ENCODE measurements around the gene PLEKHJ1. TPM values are rescaled to one million over a fixed set of nuclear protein-coding genes. Genes with fewer than 3 reads are reported as not detected.

PLEKHJ1 gene
- total and polyA plus RNA-seq, 2 of the 13 experiments (the other 11 are each of a cell fraction or from before 2014, with no cell fraction given): 70.5 to 130 TPM

- POLR2A ChIA-PET: no interaction called here
- Histone ChIP-seq H3K36me3 (replicated peaks in 1 of 2; ENCODE audit: control insufficient read depth in 1 of 2, insufficient read depth in 2 of 2, low read length in 2 of 2) (peaks cover 38 to 77% of the 10 kb centered on the region in 2 experiments), H2AFZ (ENCODE audit: low read length) (no peak overlapping the region), H3K27me3 (ENCODE audit: control insufficient read depth in 1 of 2, insufficient read depth in 2 of 2, low read length in 2 of 2) (no peaks in the 10 kb centered on the region), H3K4me3 (replicated peaks in 1 of 3; ENCODE audit: insufficient read depth in 1 of 3, low read depth in 2 of 3, low read length in 3 of 3) (no peak overlapping the region), H3K9ac (ENCODE audit: insufficient read depth, low read depth, low read length) (no peak overlapping the region), H3K79me2 (ENCODE audit: insufficient read depth, low read length) (no peaks in the 10 kb centered on the region), H4K20me1 (ENCODE audit: insufficient read depth, low read length) (no peaks in the 10 kb centered on the region), H3K4me1 (ENCODE audit: insufficient read depth, low read length) (peaks cover 12% of the 10 kb centered on the region), H3K4me2 (ENCODE audit: low read depth, low read length) (no peak overlapping the region), H3K27ac (ENCODE audit: extremely low read length, insufficient read depth, low read length) (no peak overlapping the region), H3K9me3 (ENCODE audit: low read length) (no peaks in the 10 kb centered on the region)
- ATAC-seq (no peak), FAIRE-seq (no peak), DNase-seq (ENCODE audit: low spot score) (no peak)
- CTCF ChIA-PET (ENCODE audit: low intra/inter-chr PET ratio, low total read pairs): no interaction called here
- no peak for TF ChIP-seq HDAC6 (IDR thresholded peaks at IDR 0.05; ENCODE audit: low read depth, low read length)
- peak; percentile 77 for TF ChIP-seq AGO2 (optimal IDR thresholded peaks at IDR 0.05; ENCODE audit: low read depth, low read length)
- in situ Hi-C loops (cut with HindIII; ENCODE audit: extremely low pct_ligation_motif_present, low pct_unique_long_range_greater_than_20kb) (no loop called here), intact Hi-C loops (cut with micrococcal nuclease; ENCODE audit: unreplicated experiment) (no loop called here)
- 97% methylated on average over 10 of the region's 22 CpGs for WGBS (ENCODE audit: low lambda C conversion rate)
- no TSS peak for BruUV-seq (replicated peaks)
These were observed 18.5 kb downstream of the PLEKHJ1 start for GRCh38 chr19:2217591-2217990.

- intact Hi-C loops (cut with micrococcal nuclease; ENCODE audit: unreplicated experiment): no loop called here
- CTCF ChIA-PET (ENCODE audit: low intra/inter-chr PET ratio, low total read pairs): no interaction called here
- FAIRE-seq: no peak
These were observed 19.5 kb downstream of the PLEKHJ1 start for GRCh38 chr19:2216361-2217225.

More at GRCh38 chr19:2216361-2217225, 19.5 kb downstream of the PLEKHJ1 start:
- H3K9me3 ChIP-seq (ENCODE audit: low read length): no peaks in the 10 kb centered on the region
- POLR2A ChIA-PET: no interaction called here
- TF ChIP-seq MAFF (IDR thresholded peaks at IDR 0.05; ENCODE audit: low read depth, low read length) (peak; percentile 22; the same call in 1 of the 2 replicates), ADNP (CRISPR knock-in tag; IDR thresholded peaks at IDR 0.05) (no peak), GPN1 (CRISPR knock-in tag; IDR thresholded peaks at IDR 0.05; ENCODE audit: borderline replicate concordance) (no peak), RBM22 (optimal IDR thresholded peaks at IDR 0.05; ENCODE audit: low read length) (peak; percentile 45), MAFK (conservative IDR thresholded peaks at IDR 0.05 in 1 of 2, IDR thresholded peaks at IDR 0.05 in 1 of 2; ENCODE audit: low read length in 2 of 2) (peak in 1 of 2 experiments; percentile 36; a peak in 2 of 4 replicates)
- TF ChIP-seq, protein P1, sequence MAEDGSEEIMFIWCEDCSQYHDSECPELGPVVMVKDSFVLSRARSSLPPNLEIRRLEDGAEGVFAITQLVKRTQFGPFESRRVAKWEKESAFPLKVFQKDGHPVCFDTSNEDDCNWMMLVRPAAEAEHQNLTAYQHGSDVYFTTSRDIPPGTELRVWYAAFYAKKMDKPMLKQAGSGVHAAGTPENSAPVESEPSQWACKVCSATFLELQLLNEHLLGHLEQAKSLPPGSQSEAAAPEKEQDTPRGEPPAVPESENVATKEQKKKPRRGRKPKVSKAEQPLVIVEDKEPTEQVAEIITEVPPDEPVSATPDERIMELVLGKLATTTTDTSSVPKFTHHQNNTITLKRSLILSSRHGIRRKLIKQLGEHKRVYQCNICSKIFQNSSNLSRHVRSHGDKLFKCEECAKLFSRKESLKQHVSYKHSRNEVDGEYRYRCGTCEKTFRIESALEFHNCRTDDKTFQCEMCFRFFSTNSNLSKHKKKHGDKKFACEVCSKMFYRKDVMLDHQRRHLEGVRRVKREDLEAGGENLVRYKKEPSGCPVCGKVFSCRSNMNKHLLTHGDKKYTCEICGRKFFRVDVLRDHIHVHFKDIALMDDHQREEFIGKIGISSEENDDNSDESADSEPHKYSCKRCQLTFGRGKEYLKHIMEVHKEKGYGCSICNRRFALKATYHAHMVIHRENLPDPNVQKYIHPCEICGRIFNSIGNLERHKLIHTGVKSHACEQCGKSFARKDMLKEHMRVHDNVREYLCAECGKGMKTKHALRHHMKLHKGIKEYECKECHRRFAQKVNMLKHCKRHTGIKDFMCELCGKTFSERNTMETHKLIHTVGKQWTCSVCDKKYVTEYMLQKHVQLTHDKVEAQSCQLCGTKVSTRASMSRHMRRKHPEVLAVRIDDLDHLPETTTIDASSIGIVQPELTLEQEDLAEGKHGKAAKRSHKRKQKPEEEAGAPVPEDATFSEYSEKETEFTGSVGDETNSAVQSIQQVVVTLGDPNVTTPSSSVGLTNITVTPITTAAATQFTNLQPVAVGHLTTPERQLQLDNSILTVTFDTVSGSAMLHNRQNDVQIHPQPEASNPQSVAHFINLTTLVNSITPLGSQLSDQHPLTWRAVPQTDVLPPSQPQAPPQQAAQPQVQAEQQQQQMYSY (CRISPR knock-in tag; IDR thresholded peaks at IDR 0.05): no peak
- DNase-seq (ENCODE audit: low spot score) (no peak), ATAC-seq (no peak)
- H4K20me1 ChIP-seq (ENCODE audit: insufficient read depth, low read length): no peaks in the 10 kb centered on the region
- H3K9ac ChIP-seq (ENCODE audit: insufficient read depth, low read depth, low read length): no peak overlapping the region
- no peak overlapping the region for H2AFZ ChIP-seq (ENCODE audit: low read length)
- H3K27me3 ChIP-seq (ENCODE audit: control insufficient read depth in 1 of 2, insufficient read depth in 2 of 2, low read length in 2 of 2): no peaks in the 10 kb centered on the region
- BruUV-seq (replicated peaks): no TSS peak
- H3K4me3 ChIP-seq (replicated peaks in 1 of 3; ENCODE audit: insufficient read depth in 1 of 3, low read depth in 2 of 3, low read length in 3 of 3): no peak overlapping the region
- peaks cover 39 to 76% of the 10 kb centered on the region in 2 experiments for H3K36me3 ChIP-seq (replicated peaks in 1 of 2; ENCODE audit: control insufficient read depth in 1 of 2, insufficient read depth in 2 of 2, low read length in 2 of 2)
- no peak overlapping the region for H3K27ac ChIP-seq (ENCODE audit: extremely low read length, insufficient read depth, low read length)
- H3K79me2 ChIP-seq (ENCODE audit: insufficient read depth, low read length): no peaks in the 10 kb centered on the region
- H3K4me1 ChIP-seq (ENCODE audit: insufficient read depth, low read length): peaks cover 22% of the 10 kb centered on the region
- in situ Hi-C loops (cut with HindIII; ENCODE audit: extremely low pct_ligation_motif_present, low pct_unique_long_range_greater_than_20kb): no loop called here
- no peak overlapping the region for H3K4me2 ChIP-seq (ENCODE audit: low read depth, low read length)
- 98% methylated on average over 21 of the region's 43 CpGs for WGBS (ENCODE audit: low lambda C conversion rate)
